NB4 (cell line): ENCODE data around the gene TMEM233.

Experiments used
- DNase-seq: peaks from one replicate; pipeline ENCODE4 v3.0.0; 2010; ENCODE audit warnings: low read depth
- H3K4me3 ChIP-seq: one replicate; pipeline ENCODE4 v1.5.1; 2011; ENCODE audit warnings: mild to moderate bottlenecking, low read depth, low read length, moderate library complexity
- MYC ChIP-seq: IDR thresholded peaks from 2 replicates; pipeline ENCODE4 v1.6.1; 2011; ENCODE audit warnings: low read depth, low read length
- POLR2A ChIP-seq: IDR thresholded peaks from 2 replicates; pipeline ENCODE4 v1.6.1; 2011; ENCODE audit warnings: mild to moderate bottlenecking; ENCODE audit not compliant: insufficient read length; ENCODE audit errors: extremely low read depth
- TF ChIP-seq, protein P1 (sequence below): IDR thresholded peaks from 2 replicates; pipeline ENCODE4 v1.6.1; 2011; ENCODE audit warnings: low read depth, low read length
- TF ChIP-seq, protein P2 (sequence below): IDR thresholded peaks from one replicate; pipeline ENCODE4 v1.5.1; 2012; ENCODE audit warnings: low read depth, low read length

Gene TMEM233

DNA sequence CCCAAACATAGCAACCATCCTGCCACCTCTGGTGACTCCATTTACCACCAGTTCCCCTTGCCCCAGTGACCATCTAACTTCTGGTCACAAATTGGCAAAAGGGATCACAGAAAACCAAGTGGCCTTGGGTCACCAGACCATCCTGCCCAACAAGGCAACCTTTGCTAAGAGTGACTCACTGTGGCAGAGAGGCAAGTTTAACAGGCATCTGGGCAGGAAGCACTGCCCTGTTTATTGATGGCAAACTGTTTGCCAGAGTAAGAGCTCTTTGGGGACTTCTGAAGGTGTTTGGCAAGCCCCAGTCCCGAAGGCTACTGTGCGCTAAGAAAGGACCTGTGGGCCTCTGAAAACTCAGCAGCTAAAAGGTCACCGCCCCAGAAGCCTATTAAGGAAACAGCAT is 28.2 kb upstream of the TMEM233 start:
- H3K4me3 ChIP-seq, result no peak overlapping the region
- DNase-seq, result no peak
- TF ChIP-seq MYC (no peak), POLR2A (no peak)
- TF ChIP-seq, protein P1, sequence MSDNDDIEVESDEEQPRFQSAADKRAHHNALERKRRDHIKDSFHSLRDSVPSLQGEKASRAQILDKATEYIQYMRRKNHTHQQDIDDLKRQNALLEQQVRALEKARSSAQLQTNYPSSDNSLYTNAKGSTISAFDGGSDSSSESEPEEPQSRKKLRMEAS, result no peak
- TF ChIP-seq, protein P2, sequence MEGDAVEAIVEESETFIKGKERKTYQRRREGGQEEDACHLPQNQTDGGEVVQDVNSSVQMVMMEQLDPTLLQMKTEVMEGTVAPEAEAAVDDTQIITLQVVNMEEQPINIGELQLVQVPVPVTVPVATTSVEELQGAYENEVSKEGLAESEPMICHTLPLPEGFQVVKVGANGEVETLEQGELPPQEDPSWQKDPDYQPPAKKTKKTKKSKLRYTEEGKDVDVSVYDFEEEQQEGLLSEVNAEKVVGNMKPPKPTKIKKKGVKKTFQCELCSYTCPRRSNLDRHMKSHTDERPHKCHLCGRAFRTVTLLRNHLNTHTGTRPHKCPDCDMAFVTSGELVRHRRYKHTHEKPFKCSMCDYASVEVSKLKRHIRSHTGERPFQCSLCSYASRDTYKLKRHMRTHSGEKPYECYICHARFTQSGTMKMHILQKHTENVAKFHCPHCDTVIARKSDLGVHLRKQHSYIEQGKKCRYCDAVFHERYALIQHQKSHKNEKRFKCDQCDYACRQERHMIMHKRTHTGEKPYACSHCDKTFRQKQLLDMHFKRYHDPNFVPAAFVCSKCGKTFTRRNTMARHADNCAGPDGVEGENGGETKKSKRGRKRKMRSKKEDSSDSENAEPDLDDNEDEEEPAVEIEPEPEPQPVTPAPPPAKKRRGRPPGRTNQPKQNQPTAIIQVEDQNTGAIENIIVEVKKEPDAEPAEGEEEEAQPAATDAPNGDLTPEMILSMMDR, result no peak

DNA sequence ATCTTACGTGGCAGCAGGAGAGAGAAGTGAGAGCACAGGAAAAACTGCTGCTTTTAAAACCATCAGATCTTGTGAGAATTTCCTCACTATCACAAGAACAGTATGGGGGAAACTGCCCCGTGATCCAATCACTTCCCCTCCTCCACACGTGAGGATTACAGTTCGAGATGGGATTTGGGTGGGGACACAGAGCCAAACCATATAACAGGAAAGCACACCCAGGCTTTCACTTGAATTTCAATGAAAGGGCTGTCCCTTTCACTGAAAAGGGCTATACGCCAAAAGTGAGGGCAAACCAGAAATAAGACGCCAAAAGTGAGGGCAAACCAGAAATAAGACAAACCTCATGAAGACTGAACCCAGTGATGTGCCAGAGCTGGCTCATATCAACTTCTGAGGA is 22.8 kb upstream of the TMEM233 start:
- no peak overlapping the region for H3K4me3 ChIP-seq
- TF ChIP-seq POLR2A (no peak), MYC (no peak)
- TF ChIP-seq, protein P2, result no peak
- TF ChIP-seq, protein P1, result no peak
- DNase-seq, result no peak

DNA sequence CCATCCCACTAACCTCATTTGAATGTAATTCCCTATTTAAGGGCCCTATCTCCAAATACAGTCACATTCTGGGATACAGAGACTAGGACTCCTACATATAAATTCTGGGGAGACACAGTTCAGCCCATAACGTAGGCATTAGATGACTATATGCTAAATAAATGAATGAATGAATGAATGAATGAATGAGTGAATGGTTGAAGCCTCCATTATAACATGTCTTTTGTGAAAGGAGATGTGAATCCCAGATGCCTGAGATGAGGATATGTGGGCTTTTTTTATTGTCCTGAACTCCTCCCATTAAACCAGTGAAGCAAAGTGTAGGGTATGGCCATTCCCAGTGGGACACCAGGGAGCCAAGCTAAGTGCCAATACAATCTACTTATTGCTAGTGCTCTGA is 20.5 kb upstream of the TMEM233 start:
- no peak overlapping the region for H3K4me3 ChIP-seq
- DNase-seq, result no peak
- TF ChIP-seq, protein P2, result no peak
- TF ChIP-seq, protein P1, result no peak
- no peak for TF ChIP-seq POLR2A
- no peak for TF ChIP-seq MYC

DNA sequence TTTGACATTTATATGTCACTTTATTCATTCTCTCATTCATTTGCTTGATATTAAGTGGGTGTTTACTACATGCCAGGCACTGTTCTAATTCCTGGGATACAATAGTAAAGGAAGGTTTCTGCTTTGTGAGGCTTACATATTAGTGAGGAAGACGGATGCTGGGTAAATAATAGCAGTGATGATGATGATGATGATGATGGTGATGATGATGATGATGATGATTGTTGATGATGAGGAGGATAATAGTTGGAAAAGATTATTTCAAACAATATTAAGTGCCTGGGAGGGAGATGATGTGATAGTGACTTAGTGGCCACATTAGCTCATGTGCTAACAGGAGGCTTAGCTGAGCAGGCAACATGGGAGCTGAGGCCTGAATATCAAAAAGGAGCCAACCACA is 19.3 kb upstream of the TMEM233 start:
- TF ChIP-seq POLR2A, result no peak
- TF ChIP-seq, protein P1, result no peak
- TF ChIP-seq, protein P2, result no peak
- TF ChIP-seq MYC, result no peak
- H3K4me3 ChIP-seq, result no peak overlapping the region
- DNase-seq, result no peak

DNA sequence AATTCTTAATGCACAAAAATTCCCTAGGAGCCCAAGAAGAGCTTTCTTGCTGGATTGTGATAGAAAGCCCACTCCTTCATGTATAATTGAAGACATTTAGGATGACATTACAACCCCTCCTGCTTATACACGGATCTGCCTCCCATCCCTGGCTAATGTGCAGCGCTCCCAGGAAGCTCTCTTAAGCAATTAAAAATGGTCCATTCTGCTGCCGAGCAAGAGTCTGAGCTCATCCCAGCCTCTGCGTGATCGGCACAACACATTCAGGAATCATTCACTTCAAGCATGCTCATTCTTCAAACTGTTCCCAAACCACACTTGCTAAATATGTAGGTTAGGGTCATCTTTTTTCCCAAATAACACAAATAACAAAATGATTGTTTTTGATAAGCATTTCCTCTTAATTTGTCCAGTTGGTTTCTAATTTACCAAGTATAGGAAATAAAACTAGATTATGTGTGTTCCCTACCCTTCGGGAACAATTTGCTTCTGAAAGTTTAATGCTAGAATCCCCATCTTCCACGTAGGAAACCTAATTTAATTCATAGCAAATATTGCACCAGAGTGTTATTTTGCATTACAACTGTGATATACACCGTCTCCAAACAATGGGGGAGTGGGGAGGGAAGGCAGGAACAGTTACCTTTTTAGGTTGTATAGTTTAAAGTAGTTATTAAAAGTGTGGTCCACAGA is 17.3 kb upstream of the TMEM233 start:
- no peak for DNase-seq
- TF ChIP-seq, protein P2, result no peak
- no peak for TF ChIP-seq POLR2A
- no peak for TF ChIP-seq MYC
- TF ChIP-seq, protein P1, result no peak
- H3K4me3 ChIP-seq, result no peak overlapping the region
